A673 (cell line): ENCODE measurements around the gene CYP2W1. TPM values are rescaled to one million over a fixed set of nuclear protein-coding genes. Genes with fewer than 3 reads are reported as not detected.

Experiments used
- Bru-seq: library from RNA; stranded (reverse); fragments of 400-500 nt; gene quantifications from one replicate; lab custom pipeline; 2021; lab: Mats Ljungman, UMichigan
- BruChase-seq, 2 experiments: library from RNA; stranded (reverse); fragments of 400-500 nt; gene quantifications; one replicate each; lab custom pipeline; 2021; lab: Mats Ljungman, UMichigan
- BruUV-seq: library from RNA; stranded (reverse); fragments of 400-500 nt; replicated peaks from 2 replicates; lab custom pipeline; 2021; lab: Mats Ljungman, UMichigan
- CTCF ChIA-PET: fragments of 300-600 bp; sonication (Branson Sonifier 250); formaldehyde crosslinking; loops from one replicate; lab custom pipeline; 2022; ENCODE audit warnings: antibody characterized with exemption; lab: Charles Lee
- POLR2A ChIA-PET: fragments of 300-600 bp; sonication (Branson Sonifier 250); formaldehyde crosslinking; loops from one replicate; lab custom pipeline; 2022; ENCODE audit warnings: antibody characterized with exemption; ENCODE audit not compliant: low non-redundant PET; lab: Charles Lee
- DNase-seq: peaks from one replicate; pipeline ENCODE4 v3.0.0-alpha.2; 2015; ENCODE audit warnings: low spot score
- H3K27ac ChIP-seq: fragments of 200-600 bp; sonication (generic); 2 replicates; pipeline ENCODE4 v1.5.1; 2016; ENCODE audit warnings: mixed run types, low read depth, mild to moderate bottlenecking, mixed read lengths, antibody characterized with exemption, low read length; ENCODE audit not compliant: poor library complexity, severe bottlenecking
- H3K27me3 ChIP-seq: fragments of 200-600 bp; sonication (generic); replicated peaks from 2 replicates; pipeline ENCODE4 v1.6.1; 2017; ENCODE audit warnings: mixed run types, low read depth, mild to moderate bottlenecking, mixed read lengths, antibody characterized with exemption, low read length; ENCODE audit not compliant: insufficient read depth, poor library complexity
- H3K36me3 ChIP-seq: fragments of 200-600 bp; sonication (generic); 2 replicates; pipeline ENCODE4 v1.6.1; 2016; ENCODE audit warnings: mixed run types, mild to moderate bottlenecking, mixed read lengths, antibody characterized with exemption, low read length; ENCODE audit not compliant: insufficient read depth, poor library complexity, severe bottlenecking
- H3K4me1 ChIP-seq: fragments of 200-600 bp; sonication (generic); 2 replicates; pipeline ENCODE4 v1.6.1; 2017; ENCODE audit warnings: mixed run types, mild to moderate bottlenecking, mixed read lengths, antibody characterized with exemption, low read length; ENCODE audit not compliant: insufficient read depth, poor library complexity, severe bottlenecking
- H3K4me3 ChIP-seq: fragments of 200-600 bp; sonication (generic); 2 replicates; pipeline ENCODE4 v1.5.1; 2016; ENCODE audit warnings: low read depth, mixed run types, mild to moderate bottlenecking, mixed read lengths, low read length; ENCODE audit not compliant: poor library complexity, severe bottlenecking
- H3K9me3 ChIP-seq: fragments of 200-600 bp; sonication (generic); 2 replicates; pipeline ENCODE4 v1.6.1; 2016; ENCODE audit warnings: mixed run types, low read depth, mild to moderate bottlenecking, mixed read lengths, antibody characterized with exemption, low read length; ENCODE audit not compliant: poor library complexity, severe bottlenecking
- EZH2 ChIP-seq: fragments of 200-600 bp; sonication (generic); IDR thresholded peaks from 2 replicates; pipeline ENCODE4 v1.6.1; 2017; ENCODE audit warnings: borderline replicate concordance, low read depth, mild to moderate bottlenecking, mixed read lengths, antibody characterized with exemption, low read length; ENCODE audit not compliant: poor library complexity, severe bottlenecking
- intact Hi-C: fragments of 100-400 bp; cut with micrococcal nuclease; formaldehyde crosslinking; loops from one replicate; pipeline ENCODE4 v1.10.0; 2022; ENCODE audit not compliant: unreplicated experiment
- long read RNA-seq: library from polyadenylated mRNA; stranded (forward); transcript quantifications from one replicate; pipeline ENCODE4 v2.0.0, GENCODE V29; 2022
- total RNA-seq: library from RNA; stranded (reverse); gene quantifications from 2 replicates; pipeline ENCODE4 v1.2.3, GENCODE V29; 2021
- TF ChIP-seq, protein P1 (sequence below): fragments of 300-800, 200-600 bp; sonication (generic); conservative IDR thresholded peaks from 2 replicates; pipeline ENCODE4 v1.5.1; 2017; ENCODE audit warnings: low read depth, mild to moderate bottlenecking, antibody characterized with exemption, low read length, moderate library complexity, mixed read lengths

CYP2W1 gene, protein sequence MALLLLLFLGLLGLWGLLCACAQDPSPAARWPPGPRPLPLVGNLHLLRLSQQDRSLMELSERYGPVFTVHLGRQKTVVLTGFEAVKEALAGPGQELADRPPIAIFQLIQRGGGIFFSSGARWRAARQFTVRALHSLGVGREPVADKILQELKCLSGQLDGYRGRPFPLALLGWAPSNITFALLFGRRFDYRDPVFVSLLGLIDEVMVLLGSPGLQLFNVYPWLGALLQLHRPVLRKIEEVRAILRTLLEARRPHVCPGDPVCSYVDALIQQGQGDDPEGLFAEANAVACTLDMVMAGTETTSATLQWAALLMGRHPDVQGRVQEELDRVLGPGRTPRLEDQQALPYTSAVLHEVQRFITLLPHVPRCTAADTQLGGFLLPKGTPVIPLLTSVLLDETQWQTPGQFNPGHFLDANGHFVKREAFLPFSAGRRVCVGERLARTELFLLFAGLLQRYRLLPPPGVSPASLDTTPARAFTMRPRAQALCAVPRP
- total RNA-seq (not detected in 2 replicates), Bru-seq, nascent RNA (not detected), BruChase-seq, experiment 1, labeled RNA remaining after a 2-hour chase (not detected), BruChase-seq, experiment 2, labeled RNA remaining after a 6-hour chase (not detected)
- long read RNA-seq, result 0 reads

DNA sequence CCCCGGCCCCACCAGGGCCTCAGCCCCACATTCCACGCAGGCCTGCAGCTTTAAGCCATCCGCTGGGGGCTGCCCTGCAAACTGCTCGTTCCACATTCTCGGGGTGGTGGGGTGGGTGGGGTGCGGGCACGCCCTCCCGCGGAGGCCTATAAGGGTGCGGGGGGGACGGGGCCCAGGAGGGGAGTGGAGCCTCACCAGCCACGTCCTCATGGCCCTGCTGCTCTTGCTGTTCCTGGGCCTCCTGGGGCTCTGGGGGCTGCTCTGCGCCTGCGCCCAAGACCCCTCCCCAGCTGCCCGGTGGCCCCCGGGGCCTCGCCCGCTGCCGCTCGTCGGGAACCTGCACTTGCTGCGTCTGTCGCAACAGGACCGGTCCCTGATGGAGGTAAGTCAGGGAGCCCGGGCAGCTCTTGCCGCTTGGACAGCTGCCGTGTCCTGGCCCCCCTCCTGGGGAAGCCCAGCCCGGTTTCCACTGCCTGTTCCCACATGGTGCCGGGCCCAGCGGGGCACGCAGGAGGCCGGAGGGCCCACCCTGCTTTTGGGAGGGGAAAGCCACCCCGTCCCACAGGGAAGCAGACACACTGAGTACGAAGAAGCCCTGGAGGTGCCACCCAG, at the start of gene CYP2W1:
Gene CYP2W1, plus strand, starts transcription at position 178 of the 612 bp plus-strand sequence. Its CDS starts 31 bp downstream, at position 209.
- ChIA-PET POLR2A (no interaction called here), CTCF (interaction anchor here (1.5 kb wide), 1 partner anchor 10 kb away, joined by 5 read pairs; no protein-coding TSS in a partner anchor)
- H3K27me3 ChIP-seq, result no peaks in the 10 kb centered on the region
- no peaks in the 10 kb centered on the region for H3K9me3 ChIP-seq
- TF ChIP-seq, protein P1, sequence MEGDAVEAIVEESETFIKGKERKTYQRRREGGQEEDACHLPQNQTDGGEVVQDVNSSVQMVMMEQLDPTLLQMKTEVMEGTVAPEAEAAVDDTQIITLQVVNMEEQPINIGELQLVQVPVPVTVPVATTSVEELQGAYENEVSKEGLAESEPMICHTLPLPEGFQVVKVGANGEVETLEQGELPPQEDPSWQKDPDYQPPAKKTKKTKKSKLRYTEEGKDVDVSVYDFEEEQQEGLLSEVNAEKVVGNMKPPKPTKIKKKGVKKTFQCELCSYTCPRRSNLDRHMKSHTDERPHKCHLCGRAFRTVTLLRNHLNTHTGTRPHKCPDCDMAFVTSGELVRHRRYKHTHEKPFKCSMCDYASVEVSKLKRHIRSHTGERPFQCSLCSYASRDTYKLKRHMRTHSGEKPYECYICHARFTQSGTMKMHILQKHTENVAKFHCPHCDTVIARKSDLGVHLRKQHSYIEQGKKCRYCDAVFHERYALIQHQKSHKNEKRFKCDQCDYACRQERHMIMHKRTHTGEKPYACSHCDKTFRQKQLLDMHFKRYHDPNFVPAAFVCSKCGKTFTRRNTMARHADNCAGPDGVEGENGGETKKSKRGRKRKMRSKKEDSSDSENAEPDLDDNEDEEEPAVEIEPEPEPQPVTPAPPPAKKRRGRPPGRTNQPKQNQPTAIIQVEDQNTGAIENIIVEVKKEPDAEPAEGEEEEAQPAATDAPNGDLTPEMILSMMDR, result no peak
- no peak for TF ChIP-seq EZH2
- no peak within 1 kb of the TSS for H3K27ac ChIP-seq
- no peaks in the 10 kb centered on the region for H3K4me1 ChIP-seq
- H3K4me3 ChIP-seq, result no peak within 1 kb of the TSS
- intact Hi-C loops, result no loop called here
- no peak for DNase-seq
- H3K36me3 ChIP-seq, result no peaks in the 10 kb centered on the region
- BruUV-seq, result no TSS peak

DNA sequence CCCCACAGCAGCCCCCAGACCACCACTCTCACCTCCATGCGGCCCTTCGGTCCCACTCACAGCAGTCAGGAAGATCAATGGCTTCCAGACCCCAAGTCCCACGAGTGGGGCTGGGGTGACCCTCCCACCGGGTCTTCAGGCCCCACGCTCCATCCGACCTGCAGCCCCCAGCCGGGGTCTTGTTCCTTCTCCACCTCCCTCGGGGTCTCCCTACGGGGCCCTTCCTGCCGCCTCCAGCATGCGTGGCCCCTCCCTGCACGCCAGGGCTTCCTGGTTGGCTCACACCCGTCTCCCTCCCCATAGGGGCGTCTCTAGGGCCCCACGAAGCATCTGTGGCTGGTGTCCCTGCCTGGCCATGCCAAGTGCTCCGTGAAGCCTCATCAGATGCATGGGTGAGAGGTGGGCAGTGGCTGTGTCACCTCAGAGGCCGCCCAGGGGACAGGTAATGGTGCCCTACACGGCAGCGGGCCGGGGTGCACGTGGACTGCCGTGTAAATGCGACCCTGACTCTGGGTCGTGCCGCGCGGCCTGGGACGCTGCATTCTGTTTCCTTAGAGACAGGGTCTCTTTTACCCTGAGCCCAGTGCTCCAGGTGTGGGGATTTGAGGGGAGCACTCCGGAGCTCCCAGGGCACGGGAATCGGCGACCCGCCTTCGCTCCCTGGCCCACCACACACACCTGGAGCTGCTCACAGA, 48.4 kb upstream of the CYP2W1 start:
- ChIA-PET CTCF (no interaction called here), POLR2A (no interaction called here)
- Histone ChIP-seq H3K27ac (no peak overlapping the region), H3K27me3 (no peaks in the 10 kb centered on the region), H3K4me3 (no peak overlapping the region), H3K4me1 (no peaks in the 10 kb centered on the region), H3K36me3 (no peaks in the 10 kb centered on the region), H3K9me3 (no peaks in the 10 kb centered on the region)
- no peak for DNase-seq
- BruUV-seq, result no TSS peak
- intact Hi-C loops, result no loop called here
- no peak for TF ChIP-seq EZH2
- TF ChIP-seq, protein P1, result no peak

GRCh38 chr7:935164-935873, 47.7 kb upstream of the CYP2W1 start:
- intact Hi-C loops, result no loop called here
- TF ChIP-seq EZH2, result no peak
- TF ChIP-seq, protein P1, result no peak
- Histone ChIP-seq H3K4me3 (no peak overlapping the region), H3K9me3 (no peaks in the 10 kb centered on the region), H3K4me1 (no peaks in the 10 kb centered on the region), H3K27ac (no peak overlapping the region), H3K27me3 (no peaks in the 10 kb centered on the region), H3K36me3 (no peaks in the 10 kb centered on the region)
- no peak for DNase-seq
- no TSS peak for BruUV-seq
- ChIA-PET POLR2A (no interaction called here), CTCF (no interaction called here)
